ENCODE results near the gene UBAC1.

The UBAC1 gene

DNA sequence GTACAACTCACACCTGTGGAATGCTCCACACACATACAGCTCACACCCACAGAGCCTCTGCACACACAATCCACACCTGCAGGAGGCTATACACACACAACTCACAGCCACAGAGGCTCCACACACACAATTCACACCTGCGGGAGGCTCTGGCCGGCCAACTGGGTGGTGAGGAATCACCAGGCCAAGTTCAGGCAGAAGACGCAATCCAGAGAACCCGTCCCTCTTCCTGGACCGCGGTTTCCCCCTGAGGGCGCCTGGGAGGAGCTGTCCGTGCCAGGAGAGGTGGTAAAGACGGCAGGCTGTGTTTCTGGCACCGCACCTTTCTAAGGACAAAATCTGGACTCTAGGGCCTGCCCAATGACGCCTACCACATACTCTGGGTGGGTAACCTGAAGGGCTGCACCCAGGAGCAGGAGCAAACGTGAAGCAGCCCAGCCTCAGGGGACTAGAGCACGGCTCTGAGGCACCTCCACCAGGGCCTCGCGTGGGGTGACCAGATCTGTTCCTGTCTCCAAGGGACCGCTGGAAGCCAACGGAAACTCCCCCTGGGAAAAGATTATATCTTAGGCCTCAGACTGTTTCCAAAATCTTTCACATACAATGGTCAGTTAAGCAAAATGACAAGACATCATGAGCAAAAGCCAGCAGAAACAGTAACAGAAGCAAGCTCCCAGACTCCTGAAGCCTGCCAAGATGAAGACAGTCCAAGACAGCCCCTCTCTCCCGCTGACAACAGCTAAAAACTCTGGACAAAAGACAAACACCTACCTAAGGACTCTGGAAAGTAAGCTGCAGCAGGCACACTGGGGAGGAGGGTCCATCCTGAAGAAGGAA lies 70.8 kb downstream of the UBAC1 start:
- DNase-seq (ENCODE audit: low spot score): no peak
- in situ Hi-C loops (cut with MboI; ENCODE audit: low sequenced_read_pairs, unreplicated experiment): no loop called here
- TF ChIP-seq, protein P1, sequence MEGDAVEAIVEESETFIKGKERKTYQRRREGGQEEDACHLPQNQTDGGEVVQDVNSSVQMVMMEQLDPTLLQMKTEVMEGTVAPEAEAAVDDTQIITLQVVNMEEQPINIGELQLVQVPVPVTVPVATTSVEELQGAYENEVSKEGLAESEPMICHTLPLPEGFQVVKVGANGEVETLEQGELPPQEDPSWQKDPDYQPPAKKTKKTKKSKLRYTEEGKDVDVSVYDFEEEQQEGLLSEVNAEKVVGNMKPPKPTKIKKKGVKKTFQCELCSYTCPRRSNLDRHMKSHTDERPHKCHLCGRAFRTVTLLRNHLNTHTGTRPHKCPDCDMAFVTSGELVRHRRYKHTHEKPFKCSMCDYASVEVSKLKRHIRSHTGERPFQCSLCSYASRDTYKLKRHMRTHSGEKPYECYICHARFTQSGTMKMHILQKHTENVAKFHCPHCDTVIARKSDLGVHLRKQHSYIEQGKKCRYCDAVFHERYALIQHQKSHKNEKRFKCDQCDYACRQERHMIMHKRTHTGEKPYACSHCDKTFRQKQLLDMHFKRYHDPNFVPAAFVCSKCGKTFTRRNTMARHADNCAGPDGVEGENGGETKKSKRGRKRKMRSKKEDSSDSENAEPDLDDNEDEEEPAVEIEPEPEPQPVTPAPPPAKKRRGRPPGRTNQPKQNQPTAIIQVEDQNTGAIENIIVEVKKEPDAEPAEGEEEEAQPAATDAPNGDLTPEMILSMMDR (IDR thresholded peaks at IDR 0.05; ENCODE audit: borderline replicate concordance, control extremely low read depth, extremely low read depth, insufficient read depth, missing control alignments): no peak

DNA sequence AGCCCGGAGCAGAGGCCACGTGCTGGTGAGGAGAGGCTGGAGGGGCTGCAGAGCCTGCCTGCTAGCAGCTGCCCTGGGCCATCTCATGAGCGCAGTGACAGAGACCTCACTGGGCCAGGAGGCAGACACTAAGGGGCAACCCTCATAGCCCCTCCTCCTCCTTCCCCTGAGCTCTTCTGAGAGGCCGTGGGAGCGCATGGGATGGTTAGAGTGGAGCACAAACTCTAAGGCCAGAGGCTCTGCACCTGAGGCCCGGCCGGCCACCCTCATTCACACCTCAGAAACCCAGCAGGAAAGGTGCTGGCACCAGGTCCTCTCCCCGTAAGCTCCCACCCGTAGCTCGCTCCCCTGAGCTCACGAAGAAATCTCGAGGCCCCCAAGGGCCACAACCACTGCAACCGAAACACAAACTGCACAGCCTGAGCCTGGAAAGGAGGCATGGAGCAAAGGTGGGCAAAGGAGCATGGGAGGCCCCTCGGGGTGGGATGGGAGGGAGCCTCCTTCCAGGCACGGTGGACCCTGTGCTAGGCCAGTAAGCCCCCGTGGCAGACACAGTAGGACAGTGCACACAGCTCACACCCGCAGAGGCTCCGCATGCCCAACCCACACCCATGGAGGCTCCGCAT lies 71.5 kb downstream of the UBAC1 start:
- TF ChIP-seq, protein P1 (IDR thresholded peaks at IDR 0.05; ENCODE audit: borderline replicate concordance, control extremely low read depth, extremely low read depth, insufficient read depth, missing control alignments): no peak
- in situ Hi-C loops (cut with MboI; ENCODE audit: low sequenced_read_pairs, unreplicated experiment): no loop called here
- DNase-seq (ENCODE audit: low spot score): no peak

DNA sequence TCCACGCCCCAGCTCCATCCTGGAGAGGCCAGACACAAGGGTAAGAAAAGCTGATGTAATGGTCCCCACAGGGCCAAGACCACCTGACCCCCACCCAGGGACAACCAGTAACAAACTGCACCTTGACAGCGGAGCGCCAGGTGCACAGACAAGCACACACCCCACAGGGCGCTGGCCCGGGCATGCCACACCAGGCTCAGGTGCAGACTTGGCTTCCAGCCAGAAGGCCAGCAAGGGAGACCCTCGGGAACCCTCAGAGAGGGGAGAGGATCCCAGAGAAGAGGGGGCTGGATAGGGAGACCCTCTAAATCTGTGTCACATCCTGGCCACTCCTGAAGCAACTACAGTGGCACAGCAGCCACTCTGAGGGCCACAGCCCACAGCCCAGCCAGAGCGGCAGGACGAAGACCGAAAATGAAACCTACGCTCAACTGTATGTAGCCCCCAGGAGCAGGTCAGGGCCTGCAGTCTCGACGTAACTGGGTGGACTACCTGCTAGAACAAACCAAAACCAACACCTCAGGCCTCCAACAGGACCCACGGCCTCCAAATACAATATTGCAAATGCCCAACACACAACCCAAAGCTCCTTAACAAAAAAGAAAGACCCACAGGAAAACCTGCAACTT lies 72.3 kb downstream of the UBAC1 start:
- in situ Hi-C loops (cut with MboI; ENCODE audit: low sequenced_read_pairs, unreplicated experiment): no loop called here
- DNase-seq (ENCODE audit: low spot score): peak; percentile 28
- TF ChIP-seq, protein P1 (IDR thresholded peaks at IDR 0.05; ENCODE audit: borderline replicate concordance, control extremely low read depth, extremely low read depth, insufficient read depth, missing control alignments): no peak

DNA sequence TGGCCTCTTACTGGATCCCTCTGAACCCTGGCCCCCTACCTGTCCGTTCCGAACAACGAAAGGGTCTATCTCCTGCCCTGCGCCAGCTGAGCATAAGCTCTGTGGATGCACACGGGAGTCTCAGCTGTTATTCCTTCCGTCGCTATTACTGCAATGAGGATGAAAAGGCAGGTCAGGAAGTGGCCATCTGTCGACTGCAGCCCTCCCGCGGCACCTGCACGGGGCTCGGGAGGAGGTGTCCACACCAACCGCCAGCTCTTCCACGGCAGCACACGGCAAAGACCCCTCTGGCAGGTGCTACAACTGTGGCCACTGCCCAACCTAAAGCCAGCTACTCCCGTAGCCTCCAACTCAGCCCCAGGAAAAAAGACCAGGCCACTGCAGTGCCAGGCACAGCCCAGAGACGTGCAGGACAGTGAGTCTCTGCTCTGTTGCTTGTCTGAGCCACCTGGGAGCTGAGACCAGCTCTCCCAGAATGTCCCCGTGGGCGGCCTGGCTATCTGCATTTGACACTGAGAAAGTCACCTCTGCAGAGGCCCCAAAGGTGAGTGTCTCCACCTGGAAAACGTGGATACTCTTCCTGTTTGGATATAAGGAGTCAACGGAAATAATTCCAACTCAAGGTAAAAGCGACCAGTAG lies 72.9 kb downstream of the UBAC1 start:
- TF ChIP-seq, protein P1 (IDR thresholded peaks at IDR 0.05; ENCODE audit: borderline replicate concordance, control extremely low read depth, extremely low read depth, insufficient read depth, missing control alignments): no peak
- no peak for DNase-seq (ENCODE audit: low spot score)
- in situ Hi-C loops (cut with MboI; ENCODE audit: low sequenced_read_pairs, unreplicated experiment): no loop called here

DNA sequence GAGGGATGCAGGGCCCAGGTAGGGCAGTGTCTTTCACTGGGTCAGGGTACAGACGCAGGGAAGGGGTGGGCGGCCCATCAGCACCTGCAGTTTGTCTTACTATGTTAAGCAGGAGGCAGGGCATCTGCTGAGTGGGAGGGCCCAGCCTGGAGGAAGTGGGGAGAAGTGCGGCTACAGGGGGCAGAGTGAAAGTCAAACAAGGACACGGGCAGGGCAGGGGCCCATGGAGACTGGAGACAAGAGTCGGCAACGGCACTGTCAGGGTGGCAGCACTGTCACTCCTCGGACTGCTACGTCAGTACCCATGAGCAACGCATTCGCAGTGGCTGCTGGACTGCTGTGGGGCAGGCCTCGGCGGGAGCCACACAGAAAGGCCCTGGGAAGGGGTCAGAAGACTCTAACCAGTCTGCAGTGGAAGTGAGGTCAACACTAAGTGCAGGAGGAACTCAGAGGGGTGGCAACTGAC lies 73.6 kb downstream of the UBAC1 start:
- in situ Hi-C loops (cut with MboI; ENCODE audit: low sequenced_read_pairs, unreplicated experiment): no loop called here
- TF ChIP-seq, protein P1 (IDR thresholded peaks at IDR 0.05; ENCODE audit: borderline replicate concordance, control extremely low read depth, extremely low read depth, insufficient read depth, missing control alignments): no peak
- DNase-seq (ENCODE audit: low spot score): peak; percentile 78

DNA sequence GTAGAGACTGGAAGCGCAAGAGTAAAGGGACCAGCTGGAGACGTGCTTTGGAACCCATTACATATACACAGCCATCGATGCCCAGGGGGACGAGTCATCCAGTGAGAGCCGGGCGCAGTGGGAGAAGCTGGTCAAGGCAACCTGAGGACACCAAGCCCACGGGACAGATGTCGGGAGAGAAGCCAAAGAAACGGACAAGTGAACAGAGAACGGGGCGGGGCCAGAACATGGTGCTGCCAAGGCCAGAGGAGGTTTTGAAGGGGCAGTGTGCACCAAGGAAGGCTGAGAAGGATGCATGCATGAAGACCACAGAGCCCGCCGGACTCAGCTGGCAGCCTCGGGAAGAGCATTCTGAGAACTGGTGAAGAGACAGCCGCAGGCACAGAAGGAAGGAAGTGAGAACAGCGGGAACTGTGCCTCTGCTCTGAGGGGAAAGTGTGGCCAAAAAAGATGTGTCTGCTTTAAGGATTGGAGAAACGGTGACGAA lies 74.1 kb downstream of the UBAC1 start:
- in situ Hi-C loops (cut with MboI; ENCODE audit: low sequenced_read_pairs, unreplicated experiment): no loop called here
- TF ChIP-seq, protein P1 (IDR thresholded peaks at IDR 0.05; ENCODE audit: borderline replicate concordance, control extremely low read depth, extremely low read depth, insufficient read depth, missing control alignments): no peak
- peak; percentile 13 for DNase-seq (ENCODE audit: low spot score)
